HG02571 (cell line): ENCODE results near the gene RPGR.
A peak's percentile ranks its signal among the peaks of the same experiment; 100 is the strongest.

ENCODE experiments used
- ATAC-seq: cut with Tn5 transposase; IDR thresholded peaks from one replicate; pipeline ENCODE4 v1.9.1; 2021; ENCODE audit warnings: mild to moderate bottlenecking, moderate library complexity; ENCODE audit not compliant: unreplicated experiment

The RPGR gene

DNA sequence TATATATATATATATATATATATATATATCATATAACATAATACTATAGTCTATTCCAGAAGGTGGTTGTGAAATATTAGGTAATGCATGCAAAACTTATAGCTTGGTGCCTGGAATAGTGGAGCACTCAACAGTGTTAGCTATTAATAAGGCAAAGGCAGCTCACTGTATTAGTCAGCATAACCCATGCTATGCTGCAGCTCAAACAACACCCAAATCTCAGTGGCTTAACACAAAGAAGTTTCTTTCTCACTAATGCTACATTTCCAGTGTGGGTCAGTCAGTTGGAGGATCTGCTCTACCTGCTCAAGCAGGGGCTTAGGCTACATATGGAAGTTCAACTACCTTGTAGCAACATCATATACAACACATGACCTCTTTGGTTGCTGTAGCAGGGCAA lies 5.2 kb upstream of the RPGR start:
- no peak for ATAC-seq

- ATAC-seq: no peak
These were observed 419 bp upstream of the RPGR start for GRCh38 chrX:38327775-38328081.

- no peak for ATAC-seq
These were observed 1.2 kb downstream of the RPGR start for GRCh38 chrX:38326086-38326485.

- ATAC-seq: no peak
These were observed 6.5 kb downstream of the RPGR start for GRCh38 chrX:38320819-38321218.

- ATAC-seq: no peak
These were observed 8.7 kb downstream of the RPGR start for GRCh38 chrX:38318606-38319005.

- ATAC-seq: no peak
These were observed 9.1 kb downstream of the RPGR start for GRCh38 chrX:38318196-38318595.

- ATAC-seq: no peak
These were observed 12.1 kb downstream of the RPGR start for GRCh38 chrX:38315186-38315585.

- no peak for ATAC-seq
These were observed 14.1 kb downstream of the RPGR start for GRCh38 chrX:38313190-38313589.

GRCh38 chrX:38312436-38312835 lies 14.9 kb downstream of the RPGR start:
- ATAC-seq: no peak

DNA sequence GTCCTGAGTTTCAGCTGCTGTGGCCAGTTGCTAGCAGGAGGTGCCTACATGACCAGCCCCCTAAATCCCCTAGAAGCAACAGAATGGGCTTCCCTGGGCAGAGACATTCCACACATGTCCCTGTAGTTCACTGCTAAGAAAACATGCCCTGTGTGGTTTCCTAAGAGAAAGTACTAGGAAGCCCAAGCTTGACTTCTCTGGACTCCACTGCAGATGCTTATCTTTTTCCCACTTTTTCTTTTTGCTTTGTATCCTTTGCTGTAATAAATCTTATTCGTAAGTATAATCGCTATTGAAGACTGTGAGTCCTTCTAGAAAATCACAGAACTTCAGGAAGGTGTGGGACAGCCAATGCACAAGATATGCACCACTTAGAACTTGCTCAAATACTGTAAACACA lies 15.6 kb downstream of the RPGR start:
- no peak for ATAC-seq

- no peak for ATAC-seq
These were observed 21.3 kb downstream of the RPGR start for GRCh38 chrX:38305971-38306370.

GRCh38 chrX:38304010-38304409 lies 23.3 kb downstream of the RPGR start:
- no peak for ATAC-seq

DNA sequence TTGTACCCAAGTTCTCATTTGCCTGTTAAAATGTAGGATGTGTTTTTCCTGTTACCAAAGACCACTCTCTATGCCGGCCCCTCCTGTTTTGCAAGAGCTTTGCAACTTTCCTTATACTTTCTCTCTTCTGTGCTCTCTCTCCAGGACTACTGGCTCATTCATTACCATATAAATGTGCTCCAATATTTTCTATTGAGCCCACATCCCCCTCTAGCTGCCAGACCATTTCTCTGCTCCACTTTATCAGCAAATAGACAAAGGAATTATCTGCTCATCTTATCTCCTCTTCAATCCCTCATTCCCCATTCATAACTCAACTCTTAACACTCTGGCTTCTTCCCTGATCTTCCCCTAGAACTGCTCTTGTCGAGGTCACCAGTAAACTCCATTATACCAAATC lies 33.6 kb downstream of the RPGR start:
- no peak for ATAC-seq

DNA sequence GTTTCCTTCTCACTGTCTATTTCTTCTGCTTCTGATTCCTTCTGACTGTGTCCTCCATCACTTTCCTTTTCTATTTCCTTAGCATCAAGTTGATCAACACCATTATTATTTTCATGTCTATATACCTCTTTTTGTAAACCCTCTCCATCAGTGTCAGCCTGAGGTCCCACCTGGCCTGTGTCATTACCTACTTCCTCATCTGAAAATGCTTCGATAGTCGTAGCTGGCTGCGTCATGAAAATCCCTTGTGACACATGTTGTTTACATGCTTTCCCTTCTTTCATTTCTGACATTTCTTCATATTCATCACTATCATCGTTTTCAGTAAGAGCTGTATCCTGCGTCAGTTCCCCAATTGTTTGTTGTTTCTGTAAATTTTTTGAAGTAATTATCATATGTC lies 39.6 kb downstream of the RPGR start:
- ATAC-seq: no peak

GRCh38 chrX:38285649-38286048 lies 41.7 kb downstream of the RPGR start:
- no peak for ATAC-seq

DNA sequence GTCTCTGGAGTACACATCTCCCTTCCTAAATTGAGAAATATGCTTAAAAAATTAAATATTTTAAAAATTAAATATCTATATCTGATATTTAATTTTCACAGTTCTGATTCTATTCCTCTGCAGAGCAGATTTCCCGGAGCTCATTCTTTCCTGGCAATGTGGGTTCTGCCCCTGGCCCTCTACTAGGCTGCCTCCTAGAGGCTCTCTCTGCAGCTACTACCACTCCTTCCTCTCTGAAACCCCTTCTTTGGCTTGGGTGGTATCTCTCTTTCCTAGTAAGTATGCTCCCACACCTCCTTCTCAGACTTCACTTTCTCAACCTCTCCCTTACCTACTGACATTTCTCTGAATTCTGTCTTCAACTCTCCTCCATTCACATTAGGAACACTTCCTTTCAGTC lies 45.3 kb downstream of the RPGR start:
- ATAC-seq: no peak

DNA sequence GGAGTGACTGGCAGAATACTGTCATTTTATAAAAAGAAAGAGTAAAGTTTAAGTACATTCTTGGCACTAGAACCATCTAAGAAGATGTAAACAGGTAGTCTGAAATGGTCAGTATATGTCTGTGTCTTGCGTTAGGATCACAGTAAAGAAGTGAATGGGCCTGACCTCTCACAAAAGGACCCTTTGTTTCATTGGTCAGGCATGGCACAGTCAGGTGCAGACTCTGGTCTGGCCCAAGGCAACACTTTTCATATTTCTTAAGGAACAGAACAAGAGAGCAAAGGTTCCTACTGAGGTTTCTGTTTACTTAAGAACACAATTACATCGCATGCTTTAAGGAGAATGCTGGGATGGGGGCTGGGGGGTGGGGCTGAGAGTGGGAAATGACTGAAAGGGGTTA lies 48.1 kb downstream of the RPGR start:
- ATAC-seq: no peak

DNA sequence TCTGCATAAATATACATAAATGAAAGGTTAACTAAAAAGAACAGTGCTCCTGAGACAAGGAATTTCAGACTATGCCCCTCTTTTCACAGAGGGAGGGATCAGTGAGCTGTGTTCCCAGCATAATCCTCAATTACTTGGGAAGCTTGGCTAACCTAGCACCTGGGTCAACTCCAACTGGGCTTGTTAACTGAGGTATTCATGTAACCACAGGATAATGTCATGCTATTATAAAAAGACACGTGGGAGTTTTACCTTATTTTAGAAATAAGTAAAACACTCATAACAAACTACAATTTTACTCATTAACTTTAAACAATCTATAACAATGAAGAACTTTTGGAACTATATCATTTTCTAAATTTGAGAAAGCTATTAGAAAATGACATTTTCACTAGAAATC lies 48.6 kb downstream of the RPGR start:
- no peak for ATAC-seq

DNA sequence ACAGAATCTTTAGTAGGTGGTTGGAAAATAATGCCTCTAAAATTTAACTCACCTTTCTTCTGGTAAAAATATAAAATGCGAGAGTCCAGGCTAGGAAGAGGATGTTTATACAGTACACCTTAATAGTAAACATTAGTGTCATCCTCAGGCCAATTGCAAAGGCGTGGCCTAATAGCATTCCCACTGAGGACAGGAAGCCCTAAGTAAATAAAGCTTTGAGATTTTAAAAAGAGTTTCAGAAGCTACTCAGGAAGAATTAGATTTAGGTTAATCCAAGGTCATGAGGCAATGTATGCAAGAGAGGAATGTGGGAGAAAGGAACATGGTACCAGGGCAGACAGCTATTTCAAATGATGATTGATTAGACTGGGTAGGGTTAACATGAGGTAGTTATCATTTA lies 49.5 kb downstream of the RPGR start:
- no peak for ATAC-seq

- no peak for ATAC-seq
These were observed 50.2 kb downstream of the RPGR start for GRCh38 chrX:38277136-38277535.

DNA sequence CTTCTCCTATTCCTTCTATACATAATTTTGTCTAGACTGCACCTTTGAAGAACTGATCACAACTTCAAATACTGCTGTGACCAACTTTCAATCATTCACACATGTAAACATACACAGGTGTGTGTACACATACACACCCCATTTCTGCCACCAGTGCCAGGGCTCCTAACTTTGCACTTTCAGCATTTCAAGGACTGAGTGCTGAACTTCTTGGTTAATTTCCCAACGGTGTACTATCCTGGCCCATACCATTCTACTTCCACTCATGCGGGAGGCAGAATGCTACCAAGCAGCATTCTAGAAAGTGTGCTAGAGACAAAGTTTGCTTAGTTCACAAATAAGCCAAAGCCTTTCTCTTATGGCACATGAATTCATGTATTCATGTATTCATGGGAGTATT lies 51.2 kb downstream of the RPGR start:
- no peak for ATAC-seq

- no peak for ATAC-seq
These were observed 51.7 kb downstream of the RPGR start for GRCh38 chrX:38275615-38276014.

DNA sequence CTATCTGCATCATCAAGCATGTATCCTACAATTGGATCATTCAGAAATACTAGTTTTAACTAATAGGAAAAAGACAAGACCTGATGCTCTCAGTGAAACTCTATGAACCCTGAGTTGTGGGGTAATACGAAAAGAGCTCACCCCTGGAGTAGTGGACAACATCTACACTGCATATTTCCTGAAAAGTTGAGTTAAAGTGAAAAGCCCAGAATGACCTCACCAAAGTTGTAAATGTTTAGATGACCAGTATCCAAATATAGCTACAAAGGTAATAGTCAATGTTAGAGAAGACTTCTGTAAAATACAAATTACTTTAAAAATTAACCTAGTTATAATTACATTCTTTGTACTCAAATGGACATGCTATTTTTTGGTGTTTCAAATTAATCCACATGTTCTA lies 53.9 kb downstream of the RPGR start:
- ATAC-seq: no peak

DNA sequence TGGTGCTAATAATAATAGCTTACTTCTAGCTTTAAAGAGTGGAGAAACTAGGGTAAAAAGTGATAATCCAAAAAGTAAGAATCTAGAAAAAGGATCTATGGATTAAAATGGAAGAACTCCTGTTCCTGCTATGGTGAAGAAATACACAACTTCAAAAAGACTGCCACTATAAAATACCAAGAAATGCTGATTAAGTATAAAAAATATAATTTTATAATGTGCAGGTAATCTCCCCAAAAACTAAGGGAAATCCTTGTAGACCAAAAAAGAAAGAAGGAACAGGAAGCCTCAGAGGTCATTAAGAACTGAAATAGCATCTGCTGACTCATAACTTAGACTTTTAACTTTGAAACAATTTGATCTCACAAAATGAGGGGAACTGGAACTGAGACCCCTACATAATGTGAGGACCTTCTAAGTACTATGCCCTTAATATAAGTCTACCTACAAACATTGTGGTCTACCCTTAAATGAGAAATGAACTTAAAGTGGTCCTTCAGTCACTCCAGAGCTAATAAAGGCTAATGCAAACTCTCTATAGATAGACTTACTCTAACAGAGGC lies 56.1 kb downstream of the RPGR start:
- ATAC-seq: peak; percentile 48
